PFSK-1 (cell line): Measurements from ENCODE around the gene IFNA13.

Experiments
- FOXP2 ChIP-seq: optimal IDR thresholded peaks from 2 replicates; pipeline ENCODE3; 2011; ENCODE audit warnings: borderline replicate concordance, control low read depth, inconsistent platforms; ENCODE audit not compliant: insufficient read depth; ENCODE audit errors: extremely low read length, extremely low read depth
- POLR2AphosphoS5 ChIP-seq: IDR thresholded peaks from 2 replicates; pipeline ENCODE4 v1.6.1; 2012; ENCODE audit warnings: low read depth, mild to moderate bottlenecking, control low read depth, low read length, moderate library complexity
- SIN3A ChIP-seq: IDR thresholded peaks from 2 replicates; pipeline ENCODE4 v1.6.1; 2012; ENCODE audit warnings: mild to moderate bottlenecking, low read length, moderate library complexity, borderline replicate concordance; ENCODE audit not compliant: insufficient read depth
- TAF1 ChIP-seq: IDR thresholded peaks from 2 replicates; pipeline ENCODE4 v1.6.1; 2012; ENCODE audit warnings: low read length, control low read depth, borderline replicate concordance; ENCODE audit not compliant: insufficient read depth
- TF ChIP-seq, protein P1 (sequence below), 2 experiments: IDR thresholded peaks; 2 replicates each; pipeline versions ENCODE4 v1.6.1 to v1.8.0; 2011 to 2012; ENCODE audit warnings: low read depth in 2 of 2, low read length in 2 of 2, control low read depth in 1 of 2, inconsistent platforms in 1 of 2, mild to moderate bottlenecking in 1 of 2, moderate library complexity in 1 of 2; ENCODE audit not compliant: insufficient read depth in 1 of 2

- TF ChIP-seq TAF1 (no peak), SIN3A (no peak), POLR2AphosphoS5 (no peak), FOXP2 (no peak)
- TF ChIP-seq, protein P1, sequence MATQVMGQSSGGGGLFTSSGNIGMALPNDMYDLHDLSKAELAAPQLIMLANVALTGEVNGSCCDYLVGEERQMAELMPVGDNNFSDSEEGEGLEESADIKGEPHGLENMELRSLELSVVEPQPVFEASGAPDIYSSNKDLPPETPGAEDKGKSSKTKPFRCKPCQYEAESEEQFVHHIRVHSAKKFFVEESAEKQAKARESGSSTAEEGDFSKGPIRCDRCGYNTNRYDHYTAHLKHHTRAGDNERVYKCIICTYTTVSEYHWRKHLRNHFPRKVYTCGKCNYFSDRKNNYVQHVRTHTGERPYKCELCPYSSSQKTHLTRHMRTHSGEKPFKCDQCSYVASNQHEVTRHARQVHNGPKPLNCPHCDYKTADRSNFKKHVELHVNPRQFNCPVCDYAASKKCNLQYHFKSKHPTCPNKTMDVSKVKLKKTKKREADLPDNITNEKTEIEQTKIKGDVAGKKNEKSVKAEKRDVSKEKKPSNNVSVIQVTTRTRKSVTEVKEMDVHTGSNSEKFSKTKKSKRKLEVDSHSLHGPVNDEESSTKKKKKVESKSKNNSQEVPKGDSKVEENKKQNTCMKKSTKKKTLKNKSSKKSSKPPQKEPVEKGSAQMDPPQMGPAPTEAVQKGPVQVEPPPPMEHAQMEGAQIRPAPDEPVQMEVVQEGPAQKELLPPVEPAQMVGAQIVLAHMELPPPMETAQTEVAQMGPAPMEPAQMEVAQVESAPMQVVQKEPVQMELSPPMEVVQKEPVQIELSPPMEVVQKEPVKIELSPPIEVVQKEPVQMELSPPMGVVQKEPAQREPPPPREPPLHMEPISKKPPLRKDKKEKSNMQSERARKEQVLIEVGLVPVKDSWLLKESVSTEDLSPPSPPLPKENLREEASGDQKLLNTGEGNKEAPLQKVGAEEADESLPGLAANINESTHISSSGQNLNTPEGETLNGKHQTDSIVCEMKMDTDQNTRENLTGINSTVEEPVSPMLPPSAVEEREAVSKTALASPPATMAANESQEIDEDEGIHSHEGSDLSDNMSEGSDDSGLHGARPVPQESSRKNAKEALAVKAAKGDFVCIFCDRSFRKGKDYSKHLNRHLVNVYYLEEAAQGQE (IDR thresholded peaks at IDR 0.05; ENCODE audit: insufficient read depth in 1 of 2, low read depth in 2 of 2, low read length in 2 of 2): no peak
These were observed 46.5 kb upstream of the IFNA13 start for GRCh38 chr9:21414220-21414940.
